Naive thymus-derived CD8-positive, alpha-beta T cell (primary cell): ENCODE results near the gene NUP43. TPM values are rescaled to one million over a fixed set of nuclear protein-coding genes. Genes with fewer than 3 reads are reported as not detected.
A peak's percentile ranks its signal among the peaks of the same experiment; 100 is the strongest.

Source experiments
- ATAC-seq, 2 donors: fragments of 150-1000 bp; cut with Tn5 transposase in 1 of 2; sonication (Bioruptor Pico), chemical (Tn5 transposase) in 1 of 2; 1 replicate in 1 of 2; 2 replicates in 1 of 2; pipeline ENCODE4 v1.10.0; 2021; ENCODE audit warnings: mild to moderate bottlenecking in 2 of 2, moderate library complexity in 2 of 2
- POLR2A ChIA-PET: fragments of 350-600 bp; sonication (Branson Sonifier 250); formaldehyde crosslinking; loops from one replicate; lab custom pipeline; 2021; ENCODE audit warnings: antibody characterized with exemption; lab: Charles Lee
- DNase-seq, 10 donors: peaks; one replicate each; pipeline versions ENCODE4 v3.0.0 to v3.0.0-alpha.2; 2020 to 2022
- H3K27ac Mint-ChIP-seq, 10 donors: one replicate each; pipeline ENCODE4 v1.8.0; 2020 to 2022; ENCODE audit warnings: mild to moderate bottlenecking in 10 of 10, mixed read lengths in 10 of 10, moderate library complexity in 4 of 10, inconsistent platforms in 1 of 10
- H3K27me3 Mint-ChIP-seq, 5 donors: one replicate each; pipeline ENCODE4 v1.8.0; 2021 to 2022; ENCODE audit warnings: mixed read lengths in 5 of 5
- H3K36me3 Mint-ChIP-seq, 3 donors: one replicate each; pipeline ENCODE4 v1.8.0; 2020 to 2022; ENCODE audit warnings: mixed read lengths in 3 of 3, mild to moderate bottlenecking in 2 of 3, inconsistent platforms in 1 of 3
- H3K4me1 Mint-ChIP-seq, 4 donors: one replicate each; pipeline ENCODE4 v1.8.0; 2021 to 2022; ENCODE audit warnings: mixed read lengths in 4 of 4
- H3K4me3 Mint-ChIP-seq, 10 donors: one replicate each; pipeline ENCODE4 v1.8.0; 2020 to 2022; ENCODE audit warnings: mild to moderate bottlenecking in 10 of 10, mixed read lengths in 10 of 10, moderate library complexity in 6 of 10, inconsistent platforms in 1 of 10
- H3K9me3 Mint-ChIP-seq, 9 donors: one replicate each; pipeline ENCODE4 v1.8.0; 2020 to 2022; ENCODE audit warnings: mixed read lengths in 9 of 9, mild to moderate bottlenecking in 3 of 9, inconsistent platforms in 1 of 9, moderate library complexity in 1 of 9
- polyA plus RNA-seq, 3 donors: library from polyadenylated mRNA; unstranded; fragments of 300-500 nt; fragmentation: Illumina TruSeq; gene quantifications; one replicate each; pipeline ENCODE4 v1.2.3, GENCODE V29; 2021
- total RNA-seq, 8 experiments: library from RNA in 2 of 8; stranded (reverse) in 2 of 8; gene quantifications; one replicate each; pipeline ENCODE4 v1.2.3 and lab custom pipeline; 2021 to 2026

NUP43 gene
- total and polyA plus RNA-seq, 5 experiments from 2014 or later, result 2.4 to 66.1 (median 6.3) TPM

GRCh38 chr6:149734915-149735314, 11.4 kb downstream of the NUP43 start:
- POLR2A ChIA-PET, result interaction anchor here (1.0 kb wide), 1 partner anchor 11 kb away, joined by 3 read pairs; the partner anchor contains the start of gene NUP43
- DNase-seq, result no peak

GRCh38 chr6:149733089-149733720, 13.1 kb downstream of the NUP43 start:
- peak overlapping the region in 1 of 10 donors; percentile 59 for H3K27ac Mint-ChIP-seq
- POLR2A ChIA-PET, result interaction anchor here (0.5 kb wide), 1 partner anchor 1649 kb away, joined by 4 read pairs; no protein-coding TSS in a partner anchor

More at GRCh38 chr6:149734915-149735314, 11.4 kb downstream of the NUP43 start:
- peaks cover 0 to 85% (median 13%) of the 10 kb centered on the region in 3 donors for H3K36me3 Mint-ChIP-seq
- H3K9me3 Mint-ChIP-seq, result no peaks in the 10 kb centered on the region
- no peaks in the 10 kb centered on the region for H3K27me3 Mint-ChIP-seq
- H3K4me1 Mint-ChIP-seq, result peaks cover 0 to 3% (median 1%) of the 10 kb centered on the region in 4 donors
- ATAC-seq, result no peak
- peak overlapping the region in 1 of 10 donors; percentile 18 for H3K27ac Mint-ChIP-seq
- H3K4me3 Mint-ChIP-seq, result no peak overlapping the region

GRCh38 chr6:149729824-149730223, 16.5 kb downstream of the NUP43 start:
- Mint-ChIP-seq H3K4me1 (peaks cover 6 to 23% (median 18%) of the 10 kb centered on the region in 4 donors), H3K4me3 (no peak overlapping the region), H3K27me3 (no peaks in the 10 kb centered on the region), H3K27ac (peak overlapping the region in 2 of 10 donors; percentile 24 to 56), H3K9me3 (no peaks in the 10 kb centered on the region), H3K36me3 (peaks cover 0 to 84% (median 12%) of the 10 kb centered on the region in 3 donors)
- ATAC-seq (no peak), DNase-seq (no peak)
- POLR2A ChIA-PET, result no interaction called here

More at GRCh38 chr6:149733089-149733720, 13.1 kb downstream of the NUP43 start:
- ATAC-seq (no peak), DNase-seq (no peak)
- Mint-ChIP-seq H3K4me1 (peaks cover 6 to 16% (median 11%) of the 10 kb centered on the region in 4 donors), H3K9me3 (no peaks in the 10 kb centered on the region), H3K27me3 (no peaks in the 10 kb centered on the region), H3K36me3 (peaks cover 0 to 87% (median 15%) of the 10 kb centered on the region in 3 donors), H3K4me3 (no peak overlapping the region)

- no peak for DNase-seq
- H3K27ac Mint-ChIP-seq, result peak overlapping the region; percentile 76 to 93 (median 88)
- peak overlapping the region in 9 of 10 donors; percentile 29 to 82 (median 56) for H3K4me3 Mint-ChIP-seq
- no peak for ATAC-seq
- POLR2A ChIA-PET, result interaction anchor here (0.6 to 1.7 kb wide), 2 partner anchors 11 to 17 kb away, joined by 3 to 7 read pairs; partner anchors contain the start of gene LATS1
- peaks cover 8 to 28% (median 21%) of the 10 kb centered on the region in 4 donors for H3K4me1 Mint-ChIP-seq
- H3K9me3 Mint-ChIP-seq, result no peaks in the 10 kb centered on the region
- no peaks in the 10 kb centered on the region for H3K27me3 Mint-ChIP-seq
- peaks cover 4 to 82% (median 12%) of the 10 kb centered on the region in 3 donors for H3K36me3 Mint-ChIP-seq
Measured at GRCh38 chr6:149728499-149729234, 17.7 kb downstream of the NUP43 start.

- Mint-ChIP-seq H3K27ac (peak overlapping the region in 9 of 10 donors; percentile 76 to 93 (median 89)), H3K36me3 (peaks cover 4 to 79% (median 9%) of the 10 kb centered on the region in 3 donors), H3K27me3 (no peaks in the 10 kb centered on the region), H3K9me3 (no peaks in the 10 kb centered on the region), H3K4me3 (peak overlapping the region in 9 of 10 donors; percentile 29 to 82 (median 56)), H3K4me1 (peaks cover 8 to 29% (median 22%) of the 10 kb centered on the region in 4 donors)
- DNase-seq (peak in 1 of 10 donors; percentile 16), ATAC-seq (peak; percentile 37 to 67)
- POLR2A ChIA-PET, result interaction anchor here (1.7 kb wide), 1 partner anchor 10 kb away, joined by 7 read pairs; the partner anchor contains the start of gene LATS1
Measured at GRCh38 chr6:149727793-149728498, 18.4 kb downstream of the NUP43 start.

- Mint-ChIP-seq H3K4me3 (no peak overlapping the region), H3K36me3 (peaks cover 4 to 61% (median 7%) of the 10 kb centered on the region in 3 donors), H3K9me3 (no peaks in the 10 kb centered on the region), H3K27ac (no peak overlapping the region), H3K4me1 (peaks cover 8 to 29% (median 22%) of the 10 kb centered on the region in 4 donors), H3K27me3 (no peaks in the 10 kb centered on the region)
- DNase-seq (no peak), ATAC-seq (no peak)
- POLR2A ChIA-PET, result interaction anchor here (0.6 kb wide), 1 partner anchor 15 kb away, joined by 5 read pairs; no protein-coding TSS in a partner anchor
Measured at GRCh38 chr6:149725785-149726184, 20.5 kb downstream of the NUP43 start.

- POLR2A ChIA-PET, result interaction anchor here (0.6 to 0.7 kb wide), 2 partner anchors 46 to 201 kb away, joined by 3 to 6 read pairs; no protein-coding TSS in a partner anchor
Measured at GRCh38 chr6:149723771-149724417, 22.4 kb downstream of the NUP43 start.

GRCh38 chr6:149723262-149723661, 23.1 kb downstream of the NUP43 start:
- POLR2A ChIA-PET, result interaction anchor here (0.6 to 0.7 kb wide), 2 partner anchors 45 to 201 kb away, joined by 3 to 6 read pairs; no protein-coding TSS in a partner anchor
- no peaks in the 10 kb centered on the region for H3K27me3 Mint-ChIP-seq
- H3K9me3 Mint-ChIP-seq, result no peaks in the 10 kb centered on the region
- no peak overlapping the region for H3K27ac Mint-ChIP-seq
- ATAC-seq (no peak), DNase-seq (no peak)
- peaks cover 4 to 36% (median 4%) of the 10 kb centered on the region in 3 donors for H3K36me3 Mint-ChIP-seq
- no peak overlapping the region for H3K4me3 Mint-ChIP-seq
- peaks cover 4 to 23% (median 18%) of the 10 kb centered on the region in 4 donors for H3K4me1 Mint-ChIP-seq

More at GRCh38 chr6:149723771-149724417, 22.4 kb downstream of the NUP43 start:
- Mint-ChIP-seq H3K9me3 (no peaks in the 10 kb centered on the region), H3K4me1 (peaks cover 8 to 24% (median 19%) of the 10 kb centered on the region in 4 donors), H3K27me3 (no peaks in the 10 kb centered on the region), H3K27ac (peak overlapping the region in 5 of 10 donors; percentile 7 to 78 (median 63)), H3K4me3 (no peak overlapping the region), H3K36me3 (peaks cover 4 to 42% (median 5%) of the 10 kb centered on the region in 3 donors)
- ATAC-seq (peak; percentile 93 to 94), DNase-seq (peak in 9 of 10 donors; percentile 17 to 69 (median 35))

- Mint-ChIP-seq H3K36me3 (peaks cover 0 to 11% (median 4%) of the 10 kb centered on the region in 3 donors), H3K4me3 (peak overlapping the region in 7 of 10 donors; percentile 2 to 74 (median 34)), H3K9me3 (no peaks in the 10 kb centered on the region), H3K27ac (peak overlapping the region in 7 of 10 donors; percentile 24 to 83 (median 46)), H3K27me3 (no peaks in the 10 kb centered on the region), H3K4me1 (peaks cover 11 to 42% (median 33%) of the 10 kb centered on the region in 4 donors)
- DNase-seq (no peak), ATAC-seq (no peak)
- POLR2A ChIA-PET, result interaction anchor here (3.2 to 3.8 kb wide), 2 partner anchors 28 to 174 kb away, joined by 26 to 66 read pairs; partner anchors contain the start of genes NUP43, PCMT1 and PPIL4
Measured at GRCh38 chr6:149719531-149719930, 26.8 kb downstream of the NUP43 start.

- Mint-ChIP-seq H3K27ac (peak within 1 kb of the TSS; percentile 95 to 98 (median 97)), H3K4me3 (peak within 1 kb of the TSS; percentile 86 to 98 (median 93)), H3K27me3 (no peaks in the 10 kb centered on the region), H3K9me3 (no peaks in the 10 kb centered on the region), H3K36me3 (peaks cover 0 to 8% (median 0%) of the 10 kb centered on the region in 3 donors), H3K4me1 (peaks cover 12 to 51% (median 36%) of the 10 kb centered on the region in 4 donors)
- peak; percentile 94 for ATAC-seq
- peak; percentile 83 to 94 (median 91) for DNase-seq
- POLR2A ChIA-PET, result interaction anchor here (0.5 to 3.8 kb wide), 14 partner anchors 11 to 651 kb away, joined by 3 to 66 read pairs (median 6); partner anchors contain the start of genes GINM1, KATNA1, NUP43 and PCMT1
Measured at GRCh38 chr6:149717588-149718458, 28.5 kb downstream of the NUP43 start, which contains the start of gene LATS1. LATS1 (minus strand) TSS chr6:149718101; CDS start chr6:149702126, 15,975 bp downstream.
